Hepatocyte (in vitro differentiated cells): ENCODE results near the gene PROZ. TPM values are rescaled to one million over a fixed set of nuclear protein-coding genes. Genes with fewer than 3 reads are reported as not detected.
A peak's percentile ranks its signal among the peaks of the same experiment; 100 is the strongest.

Source experiments
- DNase-seq: peaks from one replicate; pipeline ENCODE4 v3.0.0-alpha.2; 2016; ENCODE audit warnings: low spot score
- H2AFZ ChIP-seq: fragments of 200-600 bp; sonication (generic); 2 replicates; pipeline ENCODE4 v1.6.0; 2016; ENCODE audit warnings: antibody characterized with exemption, mild to moderate bottlenecking
- H3K27ac ChIP-seq: fragments of 200-600 bp; sonication (generic); 2 replicates; pipeline ENCODE4 v1.5.1; 2016; ENCODE audit warnings: mild to moderate bottlenecking
- H3K27me3 ChIP-seq: fragments of 200-600 bp; sonication (generic); 2 replicates; pipeline ENCODE4 v1.6.1; 2016
- H3K36me3 ChIP-seq: fragments of 200-600 bp; sonication (generic); replicated peaks from 2 replicates; pipeline ENCODE4 v1.5.1; 2016; ENCODE audit warnings: low read depth; ENCODE audit not compliant: insufficient read depth
- H3K4me1 ChIP-seq: fragments of 200-600 bp; sonication (generic); 2 replicates; pipeline ENCODE4 v1.5.1; 2016; ENCODE audit warnings: mild to moderate bottlenecking, moderate library complexity; ENCODE audit not compliant: insufficient read depth
- H3K4me2 ChIP-seq: fragments of 200-600 bp; sonication (generic); 2 replicates; pipeline ENCODE4 v1.6.0; 2016
- H3K4me3 ChIP-seq: fragments of 200-600 bp; sonication (generic); 2 replicates; pipeline ENCODE4 v1.5.1; 2016; ENCODE audit warnings: mild to moderate bottlenecking
- H3K79me2 ChIP-seq: fragments of 200-600 bp; sonication (generic); 2 replicates; pipeline ENCODE4 v1.6.0; 2017; ENCODE audit warnings: mild to moderate bottlenecking
- H3K9me2 ChIP-seq: fragments of 200-600 bp; sonication (generic); replicated peaks from 2 replicates; pipeline ENCODE4 v1.6.0; 2017; ENCODE audit warnings: mild to moderate bottlenecking; ENCODE audit not compliant: insufficient read depth
- H3K9me3 ChIP-seq: fragments of 200-600 bp; sonication (generic); 2 replicates; pipeline ENCODE4 v1.5.1; 2016; ENCODE audit warnings: low read depth, mild to moderate bottlenecking
- H4K20me1 ChIP-seq: fragments of 200-600 bp; sonication (generic); 2 replicates; pipeline ENCODE4 v1.6.0; 2016; ENCODE audit warnings: mild to moderate bottlenecking; ENCODE audit not compliant: insufficient read depth, poor library complexity, severe bottlenecking
- EZH2 ChIP-seq: fragments of 200-600 bp; sonication (generic); IDR thresholded peaks from 2 replicates; pipeline ENCODE4 v1.6.1; 2016; ENCODE audit warnings: antibody characterized with exemption, mild to moderate bottlenecking, borderline replicate concordance
- EZH2phosphoT487 ChIP-seq: fragments of 200-600 bp; sonication (generic); IDR thresholded peaks from one replicate; pipeline ENCODE4 v1.6.1; 2018; ENCODE audit warnings: antibody characterized with exemption, mild to moderate bottlenecking, low read depth, moderate library complexity; ENCODE audit not compliant: unreplicated experiment, severe bottlenecking
- WGBS: methylation state at CpG from one replicate; pipeline ENCODE4 v1.1.6; 2016; ENCODE audit warnings: low lambda C conversion rate; ENCODE audit errors: missing lambda C conversion rate; 5-methylcytosine and 5-hydroxymethylcytosine counted together
- polyA plus RNA-seq: library from polyadenylated mRNA; unstranded; fragments of >200 nt; fragmentation: Nextera tagmentation; extraction: Ambion mirVana; gene quantifications from 2 replicates; pipeline ENCODE4 v1.2.1, GENCODE V29; 2016
- total RNA-seq: library from RNA; depleted of rRNA; stranded (reverse); fragments of >200 nt; gene quantifications from 2 replicates; pipeline ENCODE4 v1.2.3, GENCODE V29; 2014
- TF ChIP-seq, protein P1 (sequence below): fragments of 200-600 bp; sonication (generic); IDR thresholded peaks from 2 replicates; pipeline ENCODE4 v1.5.1; 2016; ENCODE audit warnings: antibody characterized with exemption, mild to moderate bottlenecking; ENCODE audit not compliant: poor library complexity

PROZ gene
- total and polyA plus RNA-seq, 2 experiments from 2014 or later = 4.7 TPM

DNA sequence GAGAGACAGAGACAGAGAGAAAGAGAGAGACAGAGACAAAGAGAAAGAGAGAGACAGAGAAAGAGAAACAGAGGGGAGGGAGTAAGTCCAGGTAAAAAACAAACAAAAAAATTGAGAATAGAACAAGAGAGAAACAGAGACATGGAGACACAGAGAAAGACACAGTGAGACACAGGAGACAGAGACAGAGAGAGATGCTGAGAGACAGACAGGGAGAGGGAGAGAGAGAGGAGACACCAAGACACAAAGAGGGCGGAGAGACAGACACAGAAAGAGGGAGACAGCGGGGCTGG is 5.8 kb upstream of the PROZ start:
- peak overlapping the region; percentile 94 for H3K27ac ChIP-seq
- no peaks in the 10 kb centered on the region for H3K36me3 ChIP-seq
- H3K4me1 ChIP-seq = peaks cover 13% of the 10 kb centered on the region
- H3K79me2 ChIP-seq = no peaks in the 10 kb centered on the region
- no peaks in the 10 kb centered on the region for H3K27me3 ChIP-seq
- H3K4me2 ChIP-seq = peak overlapping the region; percentile 72
- H3K9me3 ChIP-seq = no peaks in the 10 kb centered on the region
- WGBS = 46% methylated on average over 2 of the region's 2 CpGs
- H3K9me2 ChIP-seq = no peaks in the 10 kb centered on the region
- DNase-seq = no peak
- H3K4me3 ChIP-seq = peak overlapping the region; percentile 0
- no peak for TF ChIP-seq EZH2
- TF ChIP-seq EZH2phosphoT487 = no peak
- peak overlapping the region; percentile 31 for H2AFZ ChIP-seq
- no peaks in the 10 kb centered on the region for H4K20me1 ChIP-seq

DNA sequence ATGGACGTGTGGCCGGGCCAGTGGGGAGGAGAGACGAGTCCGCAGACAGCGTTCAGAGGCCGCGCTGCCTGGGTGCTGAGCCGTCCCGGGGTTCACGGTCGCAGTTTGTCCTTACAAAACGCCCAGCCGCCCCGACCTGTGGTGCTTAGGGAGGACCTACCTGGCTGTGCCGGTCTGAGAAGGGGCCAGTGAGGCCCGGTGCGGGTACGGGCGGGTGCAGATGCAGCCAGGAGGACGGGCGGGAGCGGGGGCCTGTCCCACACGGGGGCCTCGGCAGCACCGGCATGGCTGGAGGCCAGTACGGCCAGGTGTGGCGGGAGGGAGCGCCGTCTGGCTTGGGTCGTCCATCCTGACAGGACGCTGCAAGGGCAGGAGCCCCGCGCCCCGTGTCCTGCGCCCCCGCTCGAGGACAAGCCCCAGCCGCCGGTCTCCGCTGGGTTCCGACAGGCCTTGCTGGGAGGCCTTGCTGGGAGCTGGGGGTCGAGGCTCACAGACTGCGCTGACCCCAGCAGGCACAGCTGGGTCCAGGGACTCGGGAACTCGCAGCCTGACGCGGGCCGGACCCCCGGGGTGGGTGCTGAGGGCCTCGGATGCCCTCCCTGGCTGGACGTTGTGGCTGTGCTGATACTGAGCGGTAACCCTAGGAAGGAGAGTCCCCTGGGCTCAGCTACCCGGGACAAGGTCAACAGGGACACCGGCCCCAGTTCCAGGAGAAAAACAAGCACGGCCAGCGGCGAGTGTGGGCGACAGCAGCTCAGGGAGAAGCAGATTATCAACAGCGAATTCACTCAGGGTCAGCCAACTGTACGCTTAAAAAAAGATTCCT is 5.3 kb upstream of the PROZ start:
- TF ChIP-seq EZH2 = no peak
- no peak for TF ChIP-seq EZH2phosphoT487
- TF ChIP-seq, protein P1, sequence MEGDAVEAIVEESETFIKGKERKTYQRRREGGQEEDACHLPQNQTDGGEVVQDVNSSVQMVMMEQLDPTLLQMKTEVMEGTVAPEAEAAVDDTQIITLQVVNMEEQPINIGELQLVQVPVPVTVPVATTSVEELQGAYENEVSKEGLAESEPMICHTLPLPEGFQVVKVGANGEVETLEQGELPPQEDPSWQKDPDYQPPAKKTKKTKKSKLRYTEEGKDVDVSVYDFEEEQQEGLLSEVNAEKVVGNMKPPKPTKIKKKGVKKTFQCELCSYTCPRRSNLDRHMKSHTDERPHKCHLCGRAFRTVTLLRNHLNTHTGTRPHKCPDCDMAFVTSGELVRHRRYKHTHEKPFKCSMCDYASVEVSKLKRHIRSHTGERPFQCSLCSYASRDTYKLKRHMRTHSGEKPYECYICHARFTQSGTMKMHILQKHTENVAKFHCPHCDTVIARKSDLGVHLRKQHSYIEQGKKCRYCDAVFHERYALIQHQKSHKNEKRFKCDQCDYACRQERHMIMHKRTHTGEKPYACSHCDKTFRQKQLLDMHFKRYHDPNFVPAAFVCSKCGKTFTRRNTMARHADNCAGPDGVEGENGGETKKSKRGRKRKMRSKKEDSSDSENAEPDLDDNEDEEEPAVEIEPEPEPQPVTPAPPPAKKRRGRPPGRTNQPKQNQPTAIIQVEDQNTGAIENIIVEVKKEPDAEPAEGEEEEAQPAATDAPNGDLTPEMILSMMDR = no peak
- no peaks in the 10 kb centered on the region for H3K36me3 ChIP-seq
- H3K4me3 ChIP-seq = peak overlapping the region; percentile 0
- H3K4me2 ChIP-seq = peak overlapping the region; percentile 72
- H3K4me1 ChIP-seq = peaks cover 14% of the 10 kb centered on the region
- peak overlapping the region; percentile 31 for H2AFZ ChIP-seq
- H3K9me2 ChIP-seq = no peaks in the 10 kb centered on the region
- no peaks in the 10 kb centered on the region for H4K20me1 ChIP-seq
- no peaks in the 10 kb centered on the region for H3K9me3 ChIP-seq
- H3K79me2 ChIP-seq = no peaks in the 10 kb centered on the region
- 10% methylated on average over 39 of the region's 60 CpGs for WGBS
- no peaks in the 10 kb centered on the region for H3K27me3 ChIP-seq
- DNase-seq = peak; percentile 71
- H3K27ac ChIP-seq = peak overlapping the region; percentile 94

DNA sequence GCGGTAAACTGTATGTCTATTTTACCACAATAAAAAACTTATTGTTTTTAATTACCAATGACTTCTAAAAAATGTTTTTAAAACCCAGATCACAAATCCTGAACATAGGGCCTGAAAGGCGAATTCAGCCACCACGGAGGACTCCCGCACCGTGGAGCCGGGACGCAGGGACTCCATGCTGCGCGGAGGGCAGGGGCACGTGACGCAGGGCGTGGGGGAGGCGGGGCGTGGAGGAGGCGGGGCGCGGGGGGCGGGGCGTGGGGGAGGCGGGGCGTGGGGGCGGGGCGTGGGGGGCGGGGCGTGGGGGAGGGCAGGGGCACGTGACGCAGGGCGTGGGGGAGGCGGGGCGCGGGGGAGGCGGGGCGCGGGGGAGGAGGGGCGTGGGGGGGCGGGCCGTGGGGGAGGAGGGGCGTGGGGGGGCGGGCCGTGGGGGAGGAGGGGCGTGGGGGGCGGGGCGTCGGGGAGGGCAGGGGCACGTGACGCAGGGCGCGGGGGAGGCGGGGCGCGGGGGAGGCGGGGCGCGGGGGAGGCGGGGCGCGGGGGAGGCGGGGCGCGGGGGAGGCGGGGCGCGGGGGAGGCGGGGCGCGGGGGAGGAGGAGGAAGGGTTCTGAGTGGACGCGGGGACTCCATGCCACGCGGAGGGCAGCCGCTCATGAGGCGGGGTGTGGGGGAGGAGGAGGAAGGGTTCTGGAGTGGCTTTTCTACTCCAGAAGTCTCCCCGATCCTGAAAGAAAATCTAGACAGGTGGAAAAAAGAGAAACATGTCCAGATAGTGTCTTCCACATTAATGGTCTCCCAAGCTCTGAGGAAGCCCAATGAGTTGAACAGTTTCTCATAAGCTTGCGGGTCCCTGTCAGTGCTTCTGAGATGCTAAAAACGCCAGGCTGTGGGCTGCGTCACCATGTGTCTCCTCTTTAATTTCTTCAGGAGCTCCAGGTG is 4.4 kb upstream of the PROZ start:
- peak overlapping the region; percentile 94 for H3K27ac ChIP-seq
- no peaks in the 10 kb centered on the region for H3K9me3 ChIP-seq
- 13% methylated on average over 18 of the region's 76 CpGs for WGBS
- TF ChIP-seq, protein P1 = no peak
- TF ChIP-seq EZH2 (no peak), EZH2phosphoT487 (no peak)
- H3K9me2 ChIP-seq = no peaks in the 10 kb centered on the region
- H3K4me2 ChIP-seq = peak overlapping the region; percentile 79
- peak; percentile 90 for DNase-seq
- H3K36me3 ChIP-seq = no peaks in the 10 kb centered on the region
- H4K20me1 ChIP-seq = no peaks in the 10 kb centered on the region
- H2AFZ ChIP-seq = peak overlapping the region; percentile 86
- H3K4me3 ChIP-seq = peak overlapping the region; percentile 0
- H3K79me2 ChIP-seq = no peaks in the 10 kb centered on the region
- H3K4me1 ChIP-seq = peaks cover 16% of the 10 kb centered on the region
- H3K27me3 ChIP-seq = no peaks in the 10 kb centered on the region
